Measurements from ENCODE around the gene AP4M1.

- TF ChIP-seq ARNT (IDR thresholded peaks at IDR 0.05) (no peak), SUZ12 (IDR thresholded peaks at IDR 0.05) (no peak), BHLHE40 (IDR thresholded peaks at IDR 0.05; ENCODE audit: borderline replicate concordance) (no peak), NFRKB (IDR thresholded peaks at IDR 0.05) (no peak), FOXK2 (IDR thresholded peaks at IDR 0.05) (no peak), FOXM1 (IDR thresholded peaks at IDR 0.05; ENCODE audit: borderline replicate concordance) (no peak), LEF1 (IDR thresholded peaks at IDR 0.05; ENCODE audit: borderline replicate concordance) (no peak), ZNF384 (IDR thresholded peaks at IDR 0.05) (no peak), L3MBTL2 (conservative IDR thresholded peaks at IDR 0.05) (no peak), TARDBP (IDR thresholded peaks at IDR 0.05) (no peak), CTBP1 (IDR thresholded peaks at IDR 0.05; ENCODE audit: borderline replicate concordance) (no peak)
Observed at GRCh38 chr7:100093054-100093453, 8.4 kb upstream of the AP4M1 start.

Data from HEK293T (cell line).